ENCODE data around the gene PKN3. TPM values are rescaled to one million over a fixed set of nuclear protein-coding genes. Genes with fewer than 3 reads are reported as not detected.

Gene PKN3
- total RNA-seq, 2 experiments from 2014 or later, result 0.95 to 1.9 TPM

GRCh38 chr9:128688501-128689292 is 13.6 kb upstream of the PKN3 start, which contains the start of gene SET:
TSS of gene SET (plus strand) at chr9:128689222. CDS start at chr9:128689583, 361 bp downstream.
- ATAC-seq (ENCODE audit: poor library complexity) (peak; percentile 78), DNase-seq (peak; percentile 82 to 97 (median 92))
- Mint-ChIP-seq H3K4me1 (ENCODE audit: low read depth) (peaks cover 59% of the 10 kb centered on the region), H3K4me3 (peak within 1 kb of the TSS; percentile 95), H3K27me3 (no peaks in the 10 kb centered on the region), H3K36me3 (ENCODE audit: low read depth) (peaks cover 44% of the 10 kb centered on the region), H3K9me3 (no peaks in the 10 kb centered on the region), H3K27ac (peak within 1 kb of the TSS; percentile 94)
- POLR2A ChIA-PET, result interaction anchor here (0.6 to 3.9 kb wide), 18 partner anchors 12 to 438 kb away, joined by 3 to 33 read pairs (median 5); partner anchors contain the start of genes ENDOG, PKN3, SPOUT1 and URM1
- H3K27ac ChIP-seq (ENCODE audit: low read depth in 1 of 2, low read length in 2 of 2), result peak within 1 kb of the TSS; percentile 84
- TF ChIP-seq CTCF (IDR thresholded peaks at IDR 0.05), result no peak
- no peaks in the 10 kb centered on the region for H3K9me3 ChIP-seq (ENCODE audit: control insufficient read depth in 1 of 2, insufficient read depth in 1 of 2, low read length in 2 of 2)
- CTCF ChIA-PET, result interaction anchor here (1.1 kb wide), 1 partner anchor 13 kb away, joined by 4 read pairs; the partner anchor contains the start of gene PKN3
- H3K4me1 ChIP-seq (ENCODE audit: insufficient read depth, low read length), result peaks cover 58% of the 10 kb centered on the region
- peak within 1 kb of the TSS; percentile 89 for H3K4me3 ChIP-seq (ENCODE audit: low read length)
- peaks cover 28% of the 10 kb centered on the region for H3K36me3 ChIP-seq (ENCODE audit: insufficient read depth, low read length)
- H3K27me3 ChIP-seq (ENCODE audit: control insufficient read depth in 1 of 2, insufficient read depth in 2 of 2, low read length in 2 of 2), result no peaks in the 10 kb centered on the region
- intact Hi-C loops (cut with DNase I, micrococcal nuclease), result loop anchor here (1.0 to 5.0 kb wide), 4 partner anchors 32 to 366 kb away; partner anchors contain the start of genes DYNC2I2 (in 2 of the 2), COQ4 (in 1 of the 2), TRUB2 (in 1 of the 2) and ZDHHC12 (in 1 of the 2)

- Histone ChIP-seq H3K27me3 (ENCODE audit: control insufficient read depth in 1 of 2, insufficient read depth in 2 of 2, low read length in 2 of 2) (no peaks in the 10 kb centered on the region), H3K4me3 (ENCODE audit: low read length) (peak overlapping the region; percentile 51), H3K4me1 (ENCODE audit: insufficient read depth, low read length) (peaks cover 52% of the 10 kb centered on the region), H3K9me3 (ENCODE audit: control insufficient read depth in 1 of 2, insufficient read depth in 1 of 2, low read length in 2 of 2) (no peaks in the 10 kb centered on the region), H3K36me3 (ENCODE audit: insufficient read depth, low read length) (peaks cover 34% of the 10 kb centered on the region), H3K27ac (ENCODE audit: low read depth in 1 of 2, low read length in 2 of 2) (peak overlapping the region in 1 of 2 donors; percentile 37)
- DNase-seq (peak in 9 of 14 experiments; percentile 44 to 83 (median 54)), ATAC-seq (ENCODE audit: poor library complexity) (peak; percentile 18)
- Mint-ChIP-seq H3K27me3 (no peaks in the 10 kb centered on the region), H3K4me3 (peak overlapping the region; percentile 32), H3K9me3 (no peaks in the 10 kb centered on the region), H3K36me3 (ENCODE audit: low read depth) (peaks cover 47% of the 10 kb centered on the region), H3K4me1 (ENCODE audit: low read depth) (peaks cover 53% of the 10 kb centered on the region), H3K27ac (peak overlapping the region; percentile 91)
- ChIA-PET CTCF (interaction anchor here (1.1 kb wide), 1 partner anchor 13 kb away, joined by 4 read pairs; the partner anchor contains the start of gene PKN3), POLR2A (interaction anchor here (0.6 to 3.9 kb wide), 18 partner anchors 11 to 439 kb away, joined by 3 to 33 read pairs (median 5); partner anchors contain the start of genes ENDOG, PKN3, SPOUT1 and URM1)
- TF ChIP-seq CTCF (IDR thresholded peaks at IDR 0.05), result no peak
- intact Hi-C loops (cut with DNase I, micrococcal nuclease), result loop anchor here (1.0 to 5.0 kb wide), 4 partner anchors 33 to 367 kb away; partner anchors contain the start of genes DYNC2I2 (in 2 of the 2), COQ4 (in 1 of the 2), TRUB2 (in 1 of the 2) and ZDHHC12 (in 1 of the 2)
Measured at GRCh38 chr9:128689293-128689774, 13.0 kb upstream of the PKN3 start.

All from CD4-positive, alpha-beta T cell (primary cell).